ENCODE data around the gene SIGLEC10.

- TF ChIP-seq TCF7L2 (IDR thresholded peaks at IDR 0.05; ENCODE audit: borderline replicate concordance, extremely low read depth, insufficient read depth, insufficient read length) (no peak), CEBPB (IDR thresholded peaks at IDR 0.05; ENCODE audit: low read depth) (no peak), POLR2A (IDR thresholded peaks at IDR 0.05; ENCODE audit: borderline replicate concordance, extremely low read depth, insufficient read depth, insufficient read length) (no peak), SIN3A (IDR thresholded peaks at IDR 0.05; ENCODE audit: low read depth) (no peak), ATF3 (IDR thresholded peaks at IDR 0.05) (no peak), CTCF (IDR thresholded peaks at IDR 0.05 in 2 of 3, conservative IDR thresholded peaks at IDR 0.05 in 1 of 3; ENCODE audit: borderline replicate concordance in 1 of 3, insufficient read depth in 1 of 3, low read depth in 2 of 3, low read length in 2 of 3) (no peak), MAX (IDR thresholded peaks at IDR 0.05) (no peak), SRF (IDR thresholded peaks at IDR 0.05; ENCODE audit: low read depth) (no peak)
These were observed 56.2 kb downstream of the SIGLEC10 start for GRCh38 chr19:51361239-51361638.

Data from HCT116 (cell line).